ENCODE results near the gene BRINP1. TPM values are rescaled to one million over a fixed set of nuclear protein-coding genes. Genes with fewer than 3 reads are reported as not detected.

The BRINP1 gene
- total RNA-seq, 6 donors from 2014 or later = 0.30 to 10.9 (median 0.72) TPM; not detected in 1

DNA sequence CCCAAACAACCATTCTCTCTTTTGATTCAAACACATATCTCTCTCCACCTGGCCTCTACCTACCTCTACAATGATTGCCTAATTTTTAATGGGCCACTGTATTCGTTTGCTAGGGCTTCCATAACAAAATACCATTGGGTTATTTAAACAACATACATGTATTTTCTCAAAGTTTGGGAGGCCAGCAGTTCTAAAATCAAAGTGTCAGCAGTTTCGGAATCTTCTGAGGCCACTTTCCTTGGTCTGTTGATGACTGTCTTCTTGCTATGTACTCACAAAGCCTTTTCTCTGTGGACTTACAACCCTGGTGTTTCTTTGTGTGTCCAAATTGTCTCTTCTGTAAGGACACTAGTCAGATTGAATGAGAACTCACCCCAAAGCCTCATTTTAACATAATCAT lies 214.7 kb downstream of the BRINP1 start:
- DNase-seq = no peak
- WGBS, 2 donors = 67 to 80% methylated on average over 2 of the region's 2 CpGs

DNA sequence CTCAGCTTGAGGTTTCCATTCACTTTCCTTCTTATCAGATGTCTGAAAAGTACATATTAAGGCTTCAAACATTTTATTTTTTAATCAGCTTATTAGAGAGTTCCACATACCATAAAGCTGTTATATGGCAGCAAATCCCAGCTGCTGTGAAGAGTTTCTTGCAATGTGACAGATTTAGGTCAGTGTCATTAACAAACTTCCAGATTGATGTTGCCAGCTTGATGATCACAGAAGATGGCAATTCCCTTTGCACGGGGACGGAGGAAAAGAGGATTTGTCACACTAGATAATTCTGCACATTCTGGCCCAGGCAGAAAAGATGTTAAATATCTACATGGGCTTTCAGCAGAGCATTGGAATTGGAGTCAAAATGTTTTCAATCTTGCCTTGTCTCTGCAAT lies 215.8 kb downstream of the BRINP1 start:
- no peak for ATAC-seq (ENCODE audit: low FRiP score in 2 of 2)
- TF ChIP-seq POLR2A (IDR thresholded peaks at IDR 0.05) (no peak), EP300 (IDR thresholded peaks at IDR 0.05) (no peak), POLR2AphosphoS5 (IDR thresholded peaks at IDR 0.05) (no peak)
- TF ChIP-seq, protein P1, sequence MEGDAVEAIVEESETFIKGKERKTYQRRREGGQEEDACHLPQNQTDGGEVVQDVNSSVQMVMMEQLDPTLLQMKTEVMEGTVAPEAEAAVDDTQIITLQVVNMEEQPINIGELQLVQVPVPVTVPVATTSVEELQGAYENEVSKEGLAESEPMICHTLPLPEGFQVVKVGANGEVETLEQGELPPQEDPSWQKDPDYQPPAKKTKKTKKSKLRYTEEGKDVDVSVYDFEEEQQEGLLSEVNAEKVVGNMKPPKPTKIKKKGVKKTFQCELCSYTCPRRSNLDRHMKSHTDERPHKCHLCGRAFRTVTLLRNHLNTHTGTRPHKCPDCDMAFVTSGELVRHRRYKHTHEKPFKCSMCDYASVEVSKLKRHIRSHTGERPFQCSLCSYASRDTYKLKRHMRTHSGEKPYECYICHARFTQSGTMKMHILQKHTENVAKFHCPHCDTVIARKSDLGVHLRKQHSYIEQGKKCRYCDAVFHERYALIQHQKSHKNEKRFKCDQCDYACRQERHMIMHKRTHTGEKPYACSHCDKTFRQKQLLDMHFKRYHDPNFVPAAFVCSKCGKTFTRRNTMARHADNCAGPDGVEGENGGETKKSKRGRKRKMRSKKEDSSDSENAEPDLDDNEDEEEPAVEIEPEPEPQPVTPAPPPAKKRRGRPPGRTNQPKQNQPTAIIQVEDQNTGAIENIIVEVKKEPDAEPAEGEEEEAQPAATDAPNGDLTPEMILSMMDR (IDR thresholded peaks at IDR 0.05) = no peak
- WGBS, 2 donors = 74 to 78% methylated on average over 2 of the region's 2 CpGs

More for the DNA sequence above, 214.7 kb downstream of the BRINP1 start:
- TF ChIP-seq, protein P1 (IDR thresholded peaks at IDR 0.05) = no peak
- TF ChIP-seq POLR2A (IDR thresholded peaks at IDR 0.05) (no peak), POLR2AphosphoS5 (IDR thresholded peaks at IDR 0.05) (no peak), EP300 (IDR thresholded peaks at IDR 0.05) (no peak)
- no peak for ATAC-seq (ENCODE audit: low FRiP score in 2 of 2)
- H3K4me1 ChIP-seq = no peaks in the 10 kb centered on the region
- no peak overlapping the region for H3K4me3 ChIP-seq
- H3K36me3 ChIP-seq = no peaks in the 10 kb centered on the region
- H3K27me3 ChIP-seq = no peaks in the 10 kb centered on the region
- no peak overlapping the region for H3K27ac ChIP-seq
- no peaks in the 10 kb centered on the region for H3K9me3 ChIP-seq

DNA sequence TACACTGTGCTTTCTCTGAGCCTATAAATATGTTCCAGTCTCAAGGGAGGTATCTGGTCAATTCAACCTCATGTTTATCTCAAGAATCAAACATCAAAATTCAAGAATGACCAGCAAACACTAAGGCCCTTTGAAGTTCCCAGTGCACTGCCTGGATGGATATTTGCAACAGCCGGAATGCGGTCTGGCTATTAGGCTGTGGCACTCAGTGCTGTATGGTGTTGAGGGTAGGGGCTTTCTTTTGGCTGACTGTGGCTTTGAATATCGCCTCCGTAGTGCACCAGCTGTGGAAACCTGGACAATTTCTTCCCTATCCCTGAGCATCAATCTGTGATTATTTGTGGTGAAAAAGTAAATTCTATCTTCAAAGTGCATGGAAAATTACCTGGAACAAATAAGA lies 220.4 kb downstream of the BRINP1 start:
- H3K27ac ChIP-seq = no peak overlapping the region
- no peak for ATAC-seq (ENCODE audit: low FRiP score in 2 of 2)
- no peaks in the 10 kb centered on the region for H3K27me3 ChIP-seq
- no peaks in the 10 kb centered on the region for H3K9me3 ChIP-seq
- no peak for DNase-seq
- TF ChIP-seq POLR2AphosphoS5 (IDR thresholded peaks at IDR 0.05) (no peak), POLR2A (IDR thresholded peaks at IDR 0.05) (no peak), EP300 (IDR thresholded peaks at IDR 0.05) (no peak)
- TF ChIP-seq, protein P1 (IDR thresholded peaks at IDR 0.05) = no peak
- no peaks in the 10 kb centered on the region for H3K4me1 ChIP-seq
- H3K4me3 ChIP-seq = no peak overlapping the region
- WGBS, 2 donors = 59 to 65% methylated on average over 4 of the region's 4 CpGs
- no peaks in the 10 kb centered on the region for H3K36me3 ChIP-seq

More for the DNA sequence above, 215.8 kb downstream of the BRINP1 start:
- Histone ChIP-seq H3K27me3 (no peaks in the 10 kb centered on the region), H3K4me1 (no peaks in the 10 kb centered on the region), H3K36me3 (no peaks in the 10 kb centered on the region), H3K27ac (no peak overlapping the region), H3K9me3 (no peaks in the 10 kb centered on the region), H3K4me3 (no peak overlapping the region)
- no peak for DNase-seq

DNA sequence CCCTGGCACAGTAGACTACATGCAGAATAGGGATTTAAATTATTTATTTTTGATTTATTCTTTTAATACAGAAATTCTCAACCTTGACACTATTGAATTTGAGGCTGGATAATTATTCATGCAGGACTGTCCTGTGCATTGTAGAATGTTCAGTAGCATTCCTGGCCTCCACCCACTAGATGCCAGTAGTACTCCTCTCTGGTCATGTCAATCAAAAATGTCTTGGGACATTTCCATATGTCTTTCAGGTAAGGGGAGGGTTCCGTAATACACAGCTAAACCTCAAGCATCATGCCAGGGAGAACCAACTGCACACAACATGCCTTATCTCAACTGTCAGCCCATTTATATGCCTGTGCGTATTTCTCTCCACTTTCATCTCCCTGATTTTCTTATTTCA lies 231.8 kb downstream of the BRINP1 start:
- WGBS, 2 donors = 78 to 94% methylated on average over 2 of the region's 2 CpGs
- no peak for TF ChIP-seq POLR2AphosphoS5 (IDR thresholded peaks at IDR 0.05)
- TF ChIP-seq, protein P1 (IDR thresholded peaks at IDR 0.05) = no peak
- ATAC-seq (ENCODE audit: low FRiP score in 2 of 2) = no peak

DNA sequence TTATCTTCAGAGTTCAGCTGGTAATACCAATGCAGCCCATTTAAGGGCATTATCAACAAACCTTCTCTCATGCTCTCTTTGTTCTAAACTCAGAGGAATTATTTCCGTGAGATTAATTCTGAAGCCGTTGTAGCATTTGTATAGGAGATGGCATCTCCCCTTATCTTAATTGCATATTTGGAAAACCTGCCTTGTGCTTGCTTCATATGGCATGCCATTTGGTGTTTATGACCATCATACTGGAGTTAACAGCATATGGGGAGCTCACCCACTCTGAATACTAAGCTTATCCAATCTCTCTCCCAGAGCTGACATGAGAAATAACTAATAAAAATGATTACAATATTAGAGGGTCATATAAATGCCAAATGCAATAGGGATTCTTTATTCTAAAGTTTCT lies 243.2 kb downstream of the BRINP1 start:
- no peak for ATAC-seq (ENCODE audit: low FRiP score in 2 of 2)
- WGBS, 2 donors = 55 to 66% methylated on average over 2 of the region's 2 CpGs
- H3K9me3 ChIP-seq = no peaks in the 10 kb centered on the region
- H3K27me3 ChIP-seq = no peaks in the 10 kb centered on the region
- no peaks in the 10 kb centered on the region for H3K36me3 ChIP-seq
- no peak for DNase-seq
- TF ChIP-seq POLR2AphosphoS5 (IDR thresholded peaks at IDR 0.05) (no peak), POLR2A (IDR thresholded peaks at IDR 0.05) (no peak), EP300 (IDR thresholded peaks at IDR 0.05) (no peak)
- TF ChIP-seq, protein P1 (IDR thresholded peaks at IDR 0.05) = no peak
- H3K27ac ChIP-seq = no peak overlapping the region
- no peaks in the 10 kb centered on the region for H3K4me1 ChIP-seq
- no peak overlapping the region for H3K4me3 ChIP-seq

More for the DNA sequence above, 231.8 kb downstream of the BRINP1 start:
- no peak overlapping the region for H3K4me3 ChIP-seq
- no peaks in the 10 kb centered on the region for H3K9me3 ChIP-seq
- H3K27me3 ChIP-seq = no peaks in the 10 kb centered on the region
- H3K36me3 ChIP-seq = no peaks in the 10 kb centered on the region
- H3K4me1 ChIP-seq = no peaks in the 10 kb centered on the region
- no peak for DNase-seq
- H3K27ac ChIP-seq = no peak overlapping the region

All from upper lobe of left lung (tissue), 6 donors.